Stimulated activated CD8-positive, alpha-beta memory T cell treated with anti-CD3 and anti-CD28 coated beads, Interleukin-15, amount 100 ng/mL, for 24 hours (primary cell): ENCODE data around the gene CYP27B1.

Experiments used
- DNase-seq: peaks from one replicate; pipeline ENCODE4 v3.0.0-alpha.2; 2020; ENCODE audit warnings: low read depth

Gene CYP27B1

GRCh38 chr12:57765003-57765697, 1.7 kb downstream of the CYP27B1 start:
- no peak for DNase-seq

GRCh38 chr12:57764662-57765002, 2.2 kb downstream of the CYP27B1 start:
- no peak for DNase-seq

- no peak for DNase-seq
Observed at GRCh38 chr12:57763881-57764661, 2.8 kb downstream of the CYP27B1 start.

GRCh38 chr12:57762463-57762862, 4.4 kb downstream of the CYP27B1 start:
- DNase-seq, result no peak

GRCh38 chr12:57761391-57761998, 5.4 kb downstream of the CYP27B1 start:
- no peak for DNase-seq

- DNase-seq, result no peak
Observed at GRCh38 chr12:57760347-57760982, 6.4 kb downstream of the CYP27B1 start.

GRCh38 chr12:57759360-57759980, 7.4 kb downstream of the CYP27B1 start:
- DNase-seq, result no peak

GRCh38 chr12:57758552-57759359, 8.1 kb downstream of the CYP27B1 start:
- DNase-seq, result no peak

- no peak for DNase-seq
Observed at GRCh38 chr12:57757771-57758170, 9.1 kb downstream of the CYP27B1 start.

GRCh38 chr12:57756406-57757341, 10.2 kb downstream of the CYP27B1 start:
- no peak for DNase-seq

- DNase-seq, result no peak
Observed at GRCh38 chr12:57755454-57756372, 11.2 kb downstream of the CYP27B1 start.

- no peak for DNase-seq
Observed at GRCh38 chr12:57755194-57755453, 11.8 kb downstream of the CYP27B1 start.

GRCh38 chr12:57754411-57755193, 12.3 kb downstream of the CYP27B1 start, which contains the start of gene MARCHF9:
MARCHF9 (plus strand) TSS chr12:57755103; CDS start chr12:57755529, 426 bp downstream.
- no peak for DNase-seq

- no peak for DNase-seq
Observed at GRCh38 chr12:57753756-57754337, 13.0 kb downstream of the CYP27B1 start.

- DNase-seq, result no peak
Observed at GRCh38 chr12:57752668-57753000, 14.2 kb downstream of the CYP27B1 start.

GRCh38 chr12:57751788-57752667, 14.8 kb downstream of the CYP27B1 start, which contains the start of gene CDK4:
CDK4 (minus strand) TSS chr12:57752310; CDS start chr12:57751717, 593 bp downstream.
- DNase-seq, result peak; percentile 94

- DNase-seq, result no peak
Observed at GRCh38 chr12:57751432-57751787, 15.5 kb downstream of the CYP27B1 start.
